Panc1 (cell line): ENCODE results near the gene FAT2. TPM values are rescaled to one million over a fixed set of nuclear protein-coding genes. Genes with fewer than 3 reads are reported as not detected.

Source experiments
- ATAC-seq: fragments of 200-7000 bp; cut with Tn5 transposase; 2 replicates; pipeline ENCODE4 v1.9.1; 2020; ENCODE audit warnings: mild to moderate bottlenecking, moderate library complexity
- BruUV-seq: library from RNA; stranded (reverse); fragments of 400-500 nt; replicated peaks from 2 replicates; lab custom pipeline; 2021; lab: Mats Ljungman, UMichigan
- CTCF ChIA-PET: fragments of 300-600 bp; sonication (Branson Sonifier 250); formaldehyde crosslinking; loops from one replicate; lab custom pipeline; 2022; ENCODE audit warnings: antibody characterized with exemption; lab: Charles Lee
- POLR2A ChIA-PET: fragments of 300-600 bp; sonication (Branson Sonifier 250); formaldehyde crosslinking; loops from one replicate; lab custom pipeline; 2022; ENCODE audit warnings: antibody characterized with exemption; lab: Charles Lee
- DNase-seq: peaks from one replicate; pipeline ENCODE4 v3.0.0-alpha.2; 2010; ENCODE audit warnings: low read depth, low spot score
- H3K27ac ChIP-seq: 2 replicates; pipeline ENCODE4 v1.5.1; 2011; ENCODE audit warnings: mild to moderate bottlenecking, low read length, inconsistent platforms
- H3K27me3 ChIP-seq: fragments of 200-500 bp; sonication (Bioruptor generic); 2 replicates; pipeline ENCODE4 v1.6.0; 2014; ENCODE audit warnings: low read length, inconsistent platforms; ENCODE audit not compliant: control insufficient read depth, insufficient read depth
- H3K36me3 ChIP-seq: fragments of 200-500 bp; sonication (Bioruptor generic); 2 replicates; pipeline ENCODE4 v1.5.1; 2014; ENCODE audit warnings: inconsistent platforms, mild to moderate bottlenecking, low read length, moderate library complexity; ENCODE audit not compliant: control insufficient read depth, insufficient read depth
- H3K4me1 ChIP-seq: 2 replicates; pipeline ENCODE4 v1.5.1; 2011; ENCODE audit warnings: inconsistent platforms, mild to moderate bottlenecking, low read length, moderate library complexity; ENCODE audit not compliant: control insufficient read depth, insufficient read depth
- H3K4me3 ChIP-seq, 2 experiments: 2 replicates each; pipeline ENCODE4 v1.5.1; 2011 to 2012; ENCODE audit warnings: low read depth in 2 of 2, low read length in 2 of 2, mild to moderate bottlenecking in 2 of 2, inconsistent platforms in 1 of 2, moderate library complexity in 1 of 2
- H3K9me3 ChIP-seq: fragments of 200-500 bp; sonication (Bioruptor generic); 2 replicates; pipeline ENCODE4 v1.5.1; 2014; ENCODE audit warnings: low read depth, mild to moderate bottlenecking, inconsistent platforms, low read length, moderate library complexity; ENCODE audit not compliant: control insufficient read depth, insufficient read depth
- POLR2AphosphoS5 ChIP-seq: IDR thresholded peaks from 2 replicates; pipeline ENCODE4 v1.6.1; 2012; ENCODE audit warnings: mild to moderate bottlenecking, low read depth, low read length, moderate library complexity
- SIN3A ChIP-seq: IDR thresholded peaks from 2 replicates; pipeline ENCODE4 v1.6.1; 2012; ENCODE audit warnings: low read depth, mild to moderate bottlenecking, low read length, moderate library complexity, borderline replicate concordance; ENCODE audit not compliant: insufficient read depth
- TCF7L2 ChIP-seq: IDR thresholded peaks from 2 replicates; pipeline ENCODE4 v1.6.1; 2011; ENCODE audit warnings: mild to moderate bottlenecking, low read depth, low read length, inconsistent platforms
- in situ Hi-C: cut with HindIII; loops from 2 replicates; pipeline ENCODE4 v1.10.0; 2016; ENCODE audit warnings: low sequenced_read_pairs, low pct_unique_long_range_greater_than_20kb
- intact Hi-C: fragments of 100-400 bp; cut with micrococcal nuclease; formaldehyde crosslinking; loops from one replicate; pipeline ENCODE4 v1.10.0; 2022; ENCODE audit not compliant: unreplicated experiment
- total RNA-seq: library from RNA; stranded (reverse); gene quantifications from one replicate; pipeline ENCODE4 v1.2.1, GENCODE V29; 2021; ENCODE audit not compliant: unreplicated experiment
- TF ChIP-seq, protein P1 (sequence below), 2 experiments: IDR thresholded peaks; 2 replicates each; pipeline ENCODE4 v1.6.1; 2011 to 2012; ENCODE audit warnings: low read depth in 2 of 2, control low read depth in 1 of 2, low read length in 1 of 2, mild to moderate bottlenecking in 1 of 2, moderate library complexity in 1 of 2; ENCODE audit not compliant: insufficient read depth in 1 of 2
- TF ChIP-seq, protein P2 (sequence below): fragments of 450-650 bp; IDR thresholded peaks from 2 replicates; pipeline ENCODE4 v1.5.1; 2017; ENCODE audit warnings: mild to moderate bottlenecking

The FAT2 gene
- total RNA-seq, 1 experiment from 2014 or later = not detected

DNA sequence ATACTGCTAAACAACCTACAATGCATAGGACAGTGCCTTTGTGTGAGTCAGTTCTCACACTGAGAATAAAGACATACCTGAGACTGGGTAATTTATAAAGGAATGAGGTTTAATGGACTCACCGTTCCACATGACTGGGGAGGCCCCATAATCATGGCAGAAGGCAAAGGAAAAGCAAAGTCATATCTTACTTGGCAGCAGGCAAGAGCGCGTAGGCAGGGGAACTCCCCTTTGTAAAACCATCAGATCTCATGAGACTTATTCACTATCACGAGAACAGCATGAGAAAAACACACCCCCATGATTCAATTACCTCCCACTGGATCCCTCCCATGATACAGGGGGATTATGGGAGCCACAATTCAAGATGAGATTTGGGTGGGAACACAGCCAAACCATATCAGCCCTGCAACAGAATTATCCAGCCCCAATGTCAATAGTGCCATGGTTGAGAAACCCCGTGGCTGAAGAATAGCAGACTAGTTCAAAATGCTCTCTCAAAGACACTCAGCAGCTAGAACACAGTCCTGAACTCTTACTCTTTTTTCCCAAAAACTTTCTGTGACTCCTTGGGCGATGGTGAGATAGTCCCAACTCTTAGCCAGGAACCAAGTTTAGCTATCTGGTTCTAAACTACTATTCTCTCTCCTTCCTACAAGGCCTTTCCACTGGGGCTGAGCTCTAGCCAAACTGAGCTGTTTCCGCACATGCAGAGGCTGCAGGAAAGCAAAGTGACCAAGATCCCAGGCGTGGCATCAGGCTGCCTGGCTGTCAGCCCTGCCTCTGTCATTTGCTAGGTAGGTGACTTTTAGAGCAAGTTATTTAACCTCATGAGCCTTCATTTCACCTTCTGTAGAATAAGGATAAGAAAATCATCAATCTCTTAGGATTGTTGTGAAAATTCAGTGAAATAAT, 21.7 kb downstream of the FAT2 start:
- ChIA-PET POLR2A (no interaction called here), CTCF (no interaction called here)
- no TSS peak for BruUV-seq
- H3K4me3 ChIP-seq = no peak overlapping the region
- H3K4me1 ChIP-seq = no peaks in the 10 kb centered on the region
- TF ChIP-seq, protein P1, sequence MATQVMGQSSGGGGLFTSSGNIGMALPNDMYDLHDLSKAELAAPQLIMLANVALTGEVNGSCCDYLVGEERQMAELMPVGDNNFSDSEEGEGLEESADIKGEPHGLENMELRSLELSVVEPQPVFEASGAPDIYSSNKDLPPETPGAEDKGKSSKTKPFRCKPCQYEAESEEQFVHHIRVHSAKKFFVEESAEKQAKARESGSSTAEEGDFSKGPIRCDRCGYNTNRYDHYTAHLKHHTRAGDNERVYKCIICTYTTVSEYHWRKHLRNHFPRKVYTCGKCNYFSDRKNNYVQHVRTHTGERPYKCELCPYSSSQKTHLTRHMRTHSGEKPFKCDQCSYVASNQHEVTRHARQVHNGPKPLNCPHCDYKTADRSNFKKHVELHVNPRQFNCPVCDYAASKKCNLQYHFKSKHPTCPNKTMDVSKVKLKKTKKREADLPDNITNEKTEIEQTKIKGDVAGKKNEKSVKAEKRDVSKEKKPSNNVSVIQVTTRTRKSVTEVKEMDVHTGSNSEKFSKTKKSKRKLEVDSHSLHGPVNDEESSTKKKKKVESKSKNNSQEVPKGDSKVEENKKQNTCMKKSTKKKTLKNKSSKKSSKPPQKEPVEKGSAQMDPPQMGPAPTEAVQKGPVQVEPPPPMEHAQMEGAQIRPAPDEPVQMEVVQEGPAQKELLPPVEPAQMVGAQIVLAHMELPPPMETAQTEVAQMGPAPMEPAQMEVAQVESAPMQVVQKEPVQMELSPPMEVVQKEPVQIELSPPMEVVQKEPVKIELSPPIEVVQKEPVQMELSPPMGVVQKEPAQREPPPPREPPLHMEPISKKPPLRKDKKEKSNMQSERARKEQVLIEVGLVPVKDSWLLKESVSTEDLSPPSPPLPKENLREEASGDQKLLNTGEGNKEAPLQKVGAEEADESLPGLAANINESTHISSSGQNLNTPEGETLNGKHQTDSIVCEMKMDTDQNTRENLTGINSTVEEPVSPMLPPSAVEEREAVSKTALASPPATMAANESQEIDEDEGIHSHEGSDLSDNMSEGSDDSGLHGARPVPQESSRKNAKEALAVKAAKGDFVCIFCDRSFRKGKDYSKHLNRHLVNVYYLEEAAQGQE (IDR thresholded peaks at IDR 0.05; ENCODE audit: insufficient read depth in 1 of 2, low read depth in 2 of 2, low read length in 1 of 2) = no peak
- TF ChIP-seq, protein P2, sequence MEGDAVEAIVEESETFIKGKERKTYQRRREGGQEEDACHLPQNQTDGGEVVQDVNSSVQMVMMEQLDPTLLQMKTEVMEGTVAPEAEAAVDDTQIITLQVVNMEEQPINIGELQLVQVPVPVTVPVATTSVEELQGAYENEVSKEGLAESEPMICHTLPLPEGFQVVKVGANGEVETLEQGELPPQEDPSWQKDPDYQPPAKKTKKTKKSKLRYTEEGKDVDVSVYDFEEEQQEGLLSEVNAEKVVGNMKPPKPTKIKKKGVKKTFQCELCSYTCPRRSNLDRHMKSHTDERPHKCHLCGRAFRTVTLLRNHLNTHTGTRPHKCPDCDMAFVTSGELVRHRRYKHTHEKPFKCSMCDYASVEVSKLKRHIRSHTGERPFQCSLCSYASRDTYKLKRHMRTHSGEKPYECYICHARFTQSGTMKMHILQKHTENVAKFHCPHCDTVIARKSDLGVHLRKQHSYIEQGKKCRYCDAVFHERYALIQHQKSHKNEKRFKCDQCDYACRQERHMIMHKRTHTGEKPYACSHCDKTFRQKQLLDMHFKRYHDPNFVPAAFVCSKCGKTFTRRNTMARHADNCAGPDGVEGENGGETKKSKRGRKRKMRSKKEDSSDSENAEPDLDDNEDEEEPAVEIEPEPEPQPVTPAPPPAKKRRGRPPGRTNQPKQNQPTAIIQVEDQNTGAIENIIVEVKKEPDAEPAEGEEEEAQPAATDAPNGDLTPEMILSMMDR = no peak
- TF ChIP-seq TCF7L2 (no peak), SIN3A (no peak), POLR2AphosphoS5 (no peak)
- H3K27me3 ChIP-seq = peaks cover 1% of the 10 kb centered on the region; the same call in 1 of the 2 replicates
- no peaks in the 10 kb centered on the region for H3K9me3 ChIP-seq
- no peaks in the 10 kb centered on the region for H3K36me3 ChIP-seq
- intact Hi-C loops = no loop called here
- no peak for DNase-seq
- in situ Hi-C loops = no loop called here
- no peak overlapping the region for H3K27ac ChIP-seq
- no peak for ATAC-seq

DNA sequence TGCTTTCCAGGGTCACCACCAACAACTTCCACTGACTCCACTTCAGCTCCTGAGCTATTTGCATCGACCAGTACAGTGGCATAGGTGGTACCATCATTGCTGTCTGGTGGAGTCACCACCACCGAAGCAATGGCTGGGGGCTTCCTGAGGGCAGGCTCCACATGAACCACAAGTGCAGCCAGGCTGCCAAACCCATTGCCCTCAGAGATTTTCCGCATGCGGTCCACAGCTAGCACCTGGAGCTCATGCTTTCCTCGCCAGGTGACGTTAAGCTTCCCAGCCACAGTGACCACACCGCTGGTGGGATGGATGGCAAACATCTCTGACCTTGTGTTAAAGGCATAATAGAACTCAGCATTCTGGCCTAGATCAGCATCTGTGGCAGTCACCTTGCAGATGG, 23.1 kb downstream of the FAT2 start:
- ChIA-PET POLR2A (no interaction called here), CTCF (no interaction called here)
- no TSS peak for BruUV-seq
- no peaks in the 10 kb centered on the region; the same call in 1 of the 2 replicates for H3K27me3 ChIP-seq
- no peaks in the 10 kb centered on the region for H3K4me1 ChIP-seq
- no peak overlapping the region for H3K27ac ChIP-seq
- intact Hi-C loops = no loop called here
- no peaks in the 10 kb centered on the region for H3K36me3 ChIP-seq
- H3K4me3 ChIP-seq = no peak overlapping the region
- ATAC-seq (no peak), DNase-seq (no peak)
- no peak for TF ChIP-seq SIN3A
- TF ChIP-seq, protein P2 = no peak
- no peak for TF ChIP-seq POLR2AphosphoS5
- TF ChIP-seq, protein P1 (IDR thresholded peaks at IDR 0.05; ENCODE audit: insufficient read depth in 1 of 2, low read depth in 2 of 2, low read length in 1 of 2) = no peak
- TF ChIP-seq TCF7L2 = no peak
- H3K9me3 ChIP-seq = no peaks in the 10 kb centered on the region
- in situ Hi-C loops = no loop called here
